HepG2 (cell line): ENCODE data around the gene TSKU. TPM values are rescaled to one million over a fixed set of nuclear protein-coding genes. Genes with fewer than 3 reads are reported as not detected.

Source experiments
- ARID5B ChIP-seq: IDR thresholded peaks from 2 replicates; pipeline ENCODE4 v1.4.0; 2020; ENCODE audit warnings: mild to moderate bottlenecking, missing genetic modification reagents
- HMG20B ChIP-seq: conservative IDR thresholded peaks from 2 replicates; pipeline ENCODE4 v1.6.1; 2016; ENCODE audit warnings: missing genetic modification reagents, missing compliant biosample characterization
- HMGA1 ChIP-seq: sonication (generic); formaldehyde crosslinking; conservative IDR thresholded peaks from 2 replicates; pipeline ENCODE4 v1.4.0; 2020; ENCODE audit warnings: missing genetic modification reagents
- HNF4A ChIP-seq: sonication (generic); formaldehyde crosslinking; IDR thresholded peaks from 2 replicates; pipeline ENCODE4 v1.4.0; 2020; ENCODE audit warnings: missing genetic modification reagents
- NFAT5 ChIP-seq: sonication (generic); formaldehyde crosslinking; IDR thresholded peaks from 2 replicates; pipeline ENCODE4 v1.4.0; 2020; ENCODE audit warnings: missing genetic modification reagents
- NR2F6 ChIP-seq, 2 experiments: IDR thresholded peaks; 2 replicates each; pipeline ENCODE4 v1.6.1; 2016; ENCODE audit warnings: antibody characterized with exemption in 1 of 2, mild to moderate bottlenecking in 1 of 2
- SIX4 ChIP-seq: sonication (generic); formaldehyde crosslinking; IDR thresholded peaks from 2 replicates; pipeline ENCODE4 v1.4.0; 2020; ENCODE audit warnings: missing genetic modification reagents
- ZFP36 ChIP-seq: fragments of 150-350 bp; IDR thresholded peaks from 2 replicates; pipeline ENCODE4 v1.6.1; 2018; ENCODE audit warnings: borderline replicate concordance, low read length, low read depth; ENCODE audit not compliant: partially characterized antibody
- ZFP90 ChIP-seq: sonication (generic); formaldehyde crosslinking; IDR thresholded peaks from 2 replicates; pipeline ENCODE4 v1.8.0; 2022; ENCODE audit warnings: missing genetic modification reagents, mild to moderate bottlenecking, inconsistent platforms, borderline replicate concordance
- ZFY ChIP-seq: sonication (generic); formaldehyde crosslinking; IDR thresholded peaks from 2 replicates; pipeline ENCODE4 v1.4.0; 2020; ENCODE audit warnings: missing genetic modification reagents
- ZKSCAN5 ChIP-seq: sonication (generic); formaldehyde crosslinking; IDR thresholded peaks from 2 replicates; pipeline ENCODE4 v1.5.1; 2020; ENCODE audit warnings: mild to moderate bottlenecking, missing genetic modification reagents
- ZNF138 ChIP-seq: sonication (generic); formaldehyde crosslinking; IDR thresholded peaks from 2 replicates; pipeline ENCODE4 v1.5.0; 2020; ENCODE audit warnings: mild to moderate bottlenecking, low read depth, missing genetic modification reagents
- ZNF432 ChIP-seq: sonication (generic); formaldehyde crosslinking; IDR thresholded peaks from 2 replicates; pipeline ENCODE4 v1.5.0; 2020; ENCODE audit warnings: missing genetic modification reagents, mild to moderate bottlenecking, borderline replicate concordance
- ZNF484 ChIP-seq: sonication (generic); formaldehyde crosslinking; IDR thresholded peaks from 2 replicates; pipeline ENCODE4 v1.5.1; 2020; ENCODE audit warnings: mild to moderate bottlenecking, low read depth, missing genetic modification reagents, borderline replicate concordance
- ZNF589 ChIP-seq: sonication (generic); formaldehyde crosslinking; conservative IDR thresholded peaks from 2 replicates; pipeline ENCODE4 v1.8.0; 2022; ENCODE audit warnings: mild to moderate bottlenecking, moderate library complexity, missing genetic modification reagents
- ZNF710 ChIP-seq: sonication (generic); formaldehyde crosslinking; IDR thresholded peaks from 2 replicates; pipeline ENCODE4 v1.5.0; 2020; ENCODE audit warnings: mild to moderate bottlenecking, missing genetic modification reagents, borderline replicate concordance
- ZNF790 ChIP-seq: sonication (generic); formaldehyde crosslinking; IDR thresholded peaks from 2 replicates; pipeline ENCODE4 v1.8.0; 2022; ENCODE audit warnings: missing genetic modification reagents, mild to moderate bottlenecking, borderline replicate concordance
- polyA plus RNA-seq, 8 experiments: library from polyadenylated mRNA; depleted of rRNA in 3 of 8; stranded (reverse) in 7 of 8; unstranded in 1 of 8; fragments of >200 nt; fragmentation: Illumina TruSeq in 4 of 8; extraction: Trizol in 4 of 8; gene quantifications; 2 replicates each; pipeline versions ENCODE4 v1.2.1 to v1.2.3, GENCODE V29; 2011 to 2016; ENCODE audit warnings: low read depth in 4 of 8, missing spikeins in 1 of 8, mixed read lengths in 1 of 8; ENCODE audit not compliant: insufficient read depth in 1 of 8
- total RNA-seq, 5 experiments: library from RNA; depleted of rRNA; stranded (reverse); fragments of >200 nt; fragmentation: Illumina TruSeq; extraction: Trizol; gene quantifications; 2 replicates each; pipeline ENCODE4 v1.2.3, GENCODE V29; 2016; ENCODE audit warnings: low read depth in 1 of 5

TSKU gene
- total and polyA plus RNA-seq, 2 of the 13 experiments (the other 11 are each of a cell fraction or from before 2014, with no cell fraction given), result 20.3 to 21.4 TPM

- peak; percentile 46; the same call in 1 of the 2 replicates for TF ChIP-seq ARID5B (CRISPR knock-in tag)
- TF ChIP-seq ZFP36, result no peak
- peak; percentile 83; the same call in 1 of the 2 replicates for TF ChIP-seq ZKSCAN5 (CRISPR knock-in tag)
- no peak for TF ChIP-seq HMGA1 (CRISPR knock-in tag)
- TF ChIP-seq NFAT5 (CRISPR knock-in tag), result no peak
- TF ChIP-seq NR2F6 (IDR thresholded peaks at IDR 0.05), result peak; percentile 32; the same call in 1 of the 2 replicates
- peak; percentile 43; the same call in 1 of the 2 replicates for TF ChIP-seq NR2F6 (CRISPR knock-in tag; IDR thresholded peaks at IDR 0.05)
- 0 out of 2 replicates have a peak, but pooled peaks have one; percentile 21 for TF ChIP-seq HMG20B (CRISPR knock-in tag)
- no peak for TF ChIP-seq ZNF790 (CRISPR knock-in tag)
- TF ChIP-seq ZNF432 (CRISPR knock-in tag), result no peak
- 0 out of 2 replicates have a peak, but pooled peaks have one; percentile 41 for TF ChIP-seq ZFP90 (CRISPR knock-in tag)
- TF ChIP-seq ZNF484 (CRISPR knock-in tag), result no peak
- no peak for TF ChIP-seq ZNF138 (CRISPR knock-in tag)
- 0 out of 2 replicates have a peak, but pooled peaks have one; percentile 21 for TF ChIP-seq SIX4 (CRISPR knock-in tag)
- TF ChIP-seq HNF4A (CRISPR knock-in tag), result peak; percentile 65
- TF ChIP-seq ZFY (CRISPR knock-in tag), result 0 out of 2 replicates have a peak, but pooled peaks have one; percentile 3
- TF ChIP-seq ZNF589, result no peak
- TF ChIP-seq ZNF710 (CRISPR knock-in tag), result 0 out of 2 replicates have a peak, but pooled peaks have one; percentile 3
Measured at GRCh38 chr11:76793391-76794291, 10.5 kb downstream of the TSKU start (continued).
